Uterus (tissue), 2 donors: Measurements from ENCODE around the gene SEC22C.
A peak's percentile ranks its signal among the peaks of the same experiment; 100 is the strongest.

Source experiments
- CTCF ChIP-seq, 4 experiments: fragments of 200-600 bp in 2 of 4; fragments of 450-650 bp in 2 of 4; sonication (generic) in 2 of 4; IDR thresholded peaks; one replicate each; pipeline ENCODE4 v1.5.1; 2016 to 2019; ENCODE audit warnings: antibody characterized with exemption in 4 of 4, mild to moderate bottlenecking in 2 of 4, moderate library complexity in 1 of 4
- POLR2A ChIP-seq, 2 donors: fragments of 450-650 bp; IDR thresholded peaks; one replicate each; pipeline ENCODE4 v1.6.1; 2016; ENCODE audit warnings: antibody characterized with exemption in 2 of 2, mild to moderate bottlenecking in 1 of 2, moderate library complexity in 1 of 2

GRCh38 chr3:42581709-42582473 is at the start of gene SEC22C:
- peak in 2 of 4 experiments; percentile 12 to 14 for TF ChIP-seq CTCF (IDR thresholded peaks at IDR 0.05)
- peak; percentile 87 to 91 for TF ChIP-seq POLR2A (IDR thresholded peaks at IDR 0.05)
